AG09309 (cell line): ENCODE measurements around the gene BANF2.

Experiments
- DNase-seq: peaks from one replicate; pipeline ENCODE4 v3.0.0-alpha.2; 2010; ENCODE audit warnings: low read depth
- H3K4me3 ChIP-seq: 2 replicates; pipeline ENCODE4 v1.5.1; 2011; ENCODE audit warnings: mild to moderate bottlenecking, low read depth, low read length, moderate library complexity; ENCODE audit not compliant: control insufficient read depth
- CTCF ChIP-seq: IDR thresholded peaks from 2 replicates; pipeline ENCODE4 v1.5.1; 2011; ENCODE audit warnings: mild to moderate bottlenecking, low read depth, low read length, inconsistent platforms; ENCODE audit not compliant: insufficient read depth, control insufficient read depth; ENCODE audit errors: missing control alignments

Gene BANF2

DNA sequence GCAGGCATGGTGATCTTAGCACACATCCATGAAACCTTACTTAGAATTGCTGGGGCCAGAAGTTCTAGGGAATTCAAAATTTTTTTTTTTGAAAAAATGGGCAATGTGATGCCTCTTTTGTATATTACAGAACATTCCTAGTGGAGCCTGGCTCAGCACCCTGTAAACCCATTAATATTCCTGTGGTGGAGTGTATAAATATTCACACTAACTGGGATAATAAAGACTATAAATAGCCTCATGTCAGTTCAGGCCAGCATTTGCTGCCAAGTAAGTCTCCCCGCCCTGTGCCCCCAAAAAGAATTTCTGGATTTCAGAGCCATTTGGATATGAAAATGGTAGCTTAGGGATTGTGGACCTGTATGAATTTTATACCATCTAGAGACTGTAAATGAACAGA, 14.8 kb downstream of the BANF2 start:
- TF ChIP-seq CTCF = no peak
- H3K4me3 ChIP-seq = no peak overlapping the region
- no peak for DNase-seq

- DNase-seq = no peak
- no peak for TF ChIP-seq CTCF
- no peak overlapping the region for H3K4me3 ChIP-seq
Measured at GRCh38 chr20:17715075-17715474, 15.3 kb downstream of the BANF2 start.

DNA sequence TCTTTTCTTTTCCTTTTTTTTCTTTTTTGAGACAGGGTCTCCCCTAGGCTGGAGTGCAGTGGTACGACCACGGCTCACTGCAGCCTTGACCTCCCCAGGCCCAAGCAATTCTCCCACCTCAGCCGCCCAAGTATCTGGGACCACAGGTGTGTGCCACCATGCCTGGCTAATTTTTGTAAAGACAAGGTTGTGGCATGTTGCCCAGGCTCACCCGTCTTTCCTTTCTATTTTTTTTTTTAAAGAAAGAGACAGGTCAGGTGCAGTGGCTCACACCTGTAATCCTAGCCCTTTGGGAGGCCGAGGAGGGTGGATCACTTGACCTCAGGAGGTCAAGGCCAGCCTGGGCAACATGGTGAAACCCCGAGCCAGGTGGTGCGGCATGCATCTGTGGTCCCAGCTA, 16.6 kb downstream of the BANF2 start:
- no peak overlapping the region for H3K4me3 ChIP-seq
- DNase-seq = no peak
- no peak for TF ChIP-seq CTCF

DNA sequence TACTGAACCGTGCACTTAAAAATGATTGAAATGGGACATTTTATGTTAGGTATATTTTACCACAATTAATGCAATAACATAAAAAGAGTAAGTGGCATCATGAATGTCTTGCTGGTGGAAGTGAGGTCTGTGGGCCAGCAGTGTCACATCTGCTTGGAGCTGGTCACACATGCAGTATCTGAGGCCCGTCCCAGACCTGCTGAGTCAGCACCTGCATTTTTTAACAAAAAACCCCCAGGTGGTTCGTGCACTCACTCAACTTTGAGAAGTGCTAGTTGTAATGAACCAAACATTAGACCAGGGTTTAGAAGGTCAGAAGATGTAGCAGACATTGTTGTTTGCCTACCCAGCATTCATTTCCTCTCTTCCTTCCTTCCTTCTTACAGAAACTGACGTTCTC, 21.0 kb downstream of the BANF2 start:
- no peak for DNase-seq
- TF ChIP-seq CTCF = no peak
- no peak overlapping the region for H3K4me3 ChIP-seq

- TF ChIP-seq CTCF = peak; percentile 23
- no peak overlapping the region for H3K4me3 ChIP-seq
- DNase-seq = no peak
Measured at GRCh38 chr20:17721802-17722486, 22.2 kb downstream of the BANF2 start.

GRCh38 chr20:17722493-17723300, 22.9 kb downstream of the BANF2 start:
- H3K4me3 ChIP-seq = no peak overlapping the region
- no peak for DNase-seq
- TF ChIP-seq CTCF = no peak

DNA sequence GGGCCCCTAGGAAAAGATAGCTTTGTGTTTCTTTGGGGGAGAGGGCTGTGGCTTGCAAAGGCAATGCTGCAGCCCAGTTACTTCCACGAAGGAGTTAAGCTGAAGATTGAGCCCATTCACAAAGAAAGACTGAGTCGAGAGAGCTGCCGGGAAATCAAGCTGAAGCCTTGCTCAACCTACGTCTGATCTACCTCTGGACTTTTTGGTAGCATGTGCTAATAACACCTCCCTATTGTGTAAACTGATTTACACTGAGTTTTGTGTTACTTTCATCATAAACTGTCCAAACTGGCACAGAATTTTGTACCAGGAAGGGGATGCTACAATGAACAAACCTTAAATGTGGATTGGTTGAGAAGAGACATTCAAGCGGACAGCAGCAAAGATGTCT, 23.5 kb downstream of the BANF2 start:
- no peak for DNase-seq
- TF ChIP-seq CTCF = no peak
- H3K4me3 ChIP-seq = no peak overlapping the region
